GM23338 (cell line): ENCODE data around the gene ADAM17. TPM values are rescaled to one million over a fixed set of nuclear protein-coding genes. Genes with fewer than 3 reads are reported as not detected.

Experiments used
- ATAC-seq: fragments of 200-7000 bp; cut with Tn5 transposase; 3 replicates; pipeline ENCODE4 v1.9.1; 2020
- DNase-seq: peaks from one replicate; pipeline ENCODE4 v3.0.0-alpha.2; 2015; ENCODE audit warnings: low spot score
- H2AFZ ChIP-seq: fragments of 200-600 bp; sonication (generic); 2 replicates; pipeline ENCODE4 v1.8.0; 2016; ENCODE audit warnings: antibody characterized with exemption, mild to moderate bottlenecking, moderate library complexity
- H3F3A ChIP-seq: fragments of 200-600 bp; sonication (generic); replicated peaks from 2 replicates; pipeline ENCODE4 v1.8.0; 2017; ENCODE audit warnings: antibody characterized with exemption, mixed run types, low read depth
- H3K27ac ChIP-seq: fragments of 200-600 bp; sonication (generic); 2 replicates; pipeline ENCODE4 v1.6.1; 2016; ENCODE audit warnings: low read depth
- H3K27me3 ChIP-seq: fragments of 200-600 bp; sonication (generic); 2 replicates; pipeline ENCODE4 v1.8.0; 2016; ENCODE audit warnings: mild to moderate bottlenecking, mixed run types, moderate library complexity; ENCODE audit not compliant: insufficient read depth
- H3K36me3 ChIP-seq: fragments of 200-600 bp; sonication (generic); 2 replicates; pipeline ENCODE4 v1.8.0; 2016; ENCODE audit warnings: mild to moderate bottlenecking; ENCODE audit not compliant: insufficient read depth
- H3K4me1 ChIP-seq: fragments of 200-600 bp; sonication (generic); 2 replicates; pipeline ENCODE4 v1.8.0; 2016; ENCODE audit warnings: mild to moderate bottlenecking, moderate library complexity; ENCODE audit not compliant: insufficient read depth
- H3K4me2 ChIP-seq: fragments of 200-600 bp; sonication (generic); 2 replicates; pipeline ENCODE4 v1.7.1; 2017; ENCODE audit warnings: mixed run types
- H3K4me3 ChIP-seq: fragments of 200-600 bp; sonication (generic); 2 replicates; pipeline ENCODE4 v1.6.1; 2016; ENCODE audit warnings: mixed run types
- H3K79me2 ChIP-seq: fragments of 200-600 bp; sonication (generic); replicated peaks from 2 replicates; pipeline ENCODE4 v1.8.0; 2017; ENCODE audit warnings: mild to moderate bottlenecking; ENCODE audit not compliant: insufficient read depth
- H3K9me2 ChIP-seq: fragments of 200-600 bp; sonication (generic); 2 replicates; pipeline ENCODE4 v1.8.0; 2017; ENCODE audit not compliant: insufficient read depth
- H4K20me1 ChIP-seq: fragments of 200-600 bp; sonication (generic); replicated peaks from 2 replicates; pipeline ENCODE4 v1.8.0; 2017; ENCODE audit warnings: mild to moderate bottlenecking; ENCODE audit not compliant: insufficient read depth
- H3K27ac Mint-ChIP-seq: 2 replicates; pipeline ENCODE4 v1.8.0; 2020; ENCODE audit warnings: inconsistent platforms, mild to moderate bottlenecking, moderate library complexity, mixed read lengths
- H3K27me3 Mint-ChIP-seq: 3 replicates; pipeline ENCODE4 v1.8.0; 2022; ENCODE audit warnings: low read depth, mild to moderate bottlenecking, moderate library complexity, mixed read lengths, inconsistent platforms; ENCODE audit not compliant: insufficient read depth, poor library complexity
- H3K36me3 Mint-ChIP-seq: 3 replicates; pipeline ENCODE4 v1.8.0; 2021; ENCODE audit warnings: low read depth, mild to moderate bottlenecking, inconsistent platforms, moderate library complexity, mixed read lengths
- H3K4me1 Mint-ChIP-seq: 3 replicates; pipeline ENCODE4 v1.8.0; 2020; ENCODE audit warnings: mild to moderate bottlenecking, inconsistent platforms, mixed read lengths
- H3K4me3 Mint-ChIP-seq: 3 replicates; pipeline ENCODE4 v1.8.0; 2021; ENCODE audit warnings: moderate library complexity, mild to moderate bottlenecking, inconsistent platforms, mixed read lengths
- H3K9me3 Mint-ChIP-seq: 3 replicates; pipeline ENCODE4 v1.8.0; 2020; ENCODE audit warnings: moderate library complexity, mild to moderate bottlenecking, inconsistent platforms, mixed read lengths
- CREB1 ChIP-seq: fragments of 250-450 bp; sonication (Bioruptor Pico); IDR thresholded peaks from 2 replicates; pipeline ENCODE4 v1.5.0; 2020; ENCODE audit warnings: low read depth, mild to moderate bottlenecking, moderate library complexity
- CTCF ChIP-seq, 2 experiments: fragments of 200-600 bp in 1 of 2; sonication (generic) in 1 of 2; conservative IDR thresholded peaks; 2 replicates each; pipeline versions ENCODE4 v1.5.1 to v1.6.1; 2016 to 2017; ENCODE audit warnings: antibody characterized with exemption in 2 of 2, low read depth in 2 of 2, mild to moderate bottlenecking in 2 of 2, moderate library complexity in 1 of 2
- EZH2 ChIP-seq: fragments of 200-600 bp; sonication (generic); IDR thresholded peaks from one replicate; pipeline ENCODE4 v1.8.0; 2017; ENCODE audit warnings: antibody characterized with exemption, mild to moderate bottlenecking, low read depth; ENCODE audit not compliant: unreplicated experiment
- EZH2phosphoT487 ChIP-seq: fragments of 200-600 bp; sonication (generic); IDR thresholded peaks from one replicate; pipeline ENCODE4 v1.8.1; 2018; ENCODE audit warnings: antibody characterized with exemption; ENCODE audit not compliant: unreplicated experiment
- JUNB ChIP-seq: IDR thresholded peaks from one replicate; pipeline ENCODE4 v1.6.1; 2016; ENCODE audit warnings: antibody characterized with exemption; ENCODE audit not compliant: unreplicated experiment
- NANOG ChIP-seq: IDR thresholded peaks from 2 replicates; pipeline ENCODE4 v1.6.1; 2016; ENCODE audit warnings: antibody characterized with exemption, borderline replicate concordance
- POLR2AphosphoS5 ChIP-seq: IDR thresholded peaks from 2 replicates; pipeline ENCODE4 v1.6.1; 2016; ENCODE audit warnings: antibody characterized with exemption, low read depth
- REST ChIP-seq: IDR thresholded peaks from one replicate; pipeline ENCODE4 v1.6.1; 2018; ENCODE audit warnings: antibody characterized with exemption; ENCODE audit not compliant: unreplicated experiment
- ZNF114 ChIP-seq: fragments of 250-450 bp; sonication (Bioruptor Pico); IDR thresholded peaks from 2 replicates; pipeline ENCODE4 v1.5.0; 2020; ENCODE audit warnings: mild to moderate bottlenecking, moderate library complexity
- ZNF331 ChIP-seq: fragments of 250-450 bp; sonication (Bioruptor Pico); IDR thresholded peaks from 2 replicates; pipeline ENCODE4 v1.5.0; 2020; ENCODE audit warnings: low read depth, mild to moderate bottlenecking, moderate library complexity
- polyA plus RNA-seq: library from polyadenylated mRNA; unstranded; fragments of >200 nt; fragmentation: Nextera tagmentation; extraction: Ambion mirVana; gene quantifications from 2 replicates; pipeline ENCODE4 v1.2.1, GENCODE V29; 2016
- total RNA-seq: library from RNA; depleted of rRNA; stranded (reverse); fragments of >200 nt; shearing (Covaris generic); gene quantifications from 2 replicates; pipeline ENCODE4 v1.2.3, GENCODE V29; 2014
- TF ChIP-seq, protein P1 (sequence below): fragments of 250-450 bp; sonication (Bioruptor Pico); IDR thresholded peaks from 2 replicates; pipeline ENCODE4 v1.5.0; 2020; ENCODE audit warnings: mild to moderate bottlenecking, moderate library complexity

ADAM17 gene
- total and polyA plus RNA-seq, 2 experiments from 2014 or later = 8.3 to 23.5 TPM

- no peak for TF ChIP-seq REST
- TF ChIP-seq ZNF331 = no peak
- TF ChIP-seq POLR2AphosphoS5 = no peak
- TF ChIP-seq EZH2 = no peak
- no peak for TF ChIP-seq EZH2phosphoT487
- TF ChIP-seq JUNB = no peak
- TF ChIP-seq CTCF (conservative IDR thresholded peaks at IDR 0.05; ENCODE audit: low read depth in 2 of 2) = no peak
- no peak for ATAC-seq
- H3K4me1 ChIP-seq = no peaks in the 10 kb centered on the region
- H3K27me3 Mint-ChIP-seq = peaks cover 3% of the 10 kb centered on the region
- no peaks in the 10 kb centered on the region for H3F3A ChIP-seq
- H3K27ac Mint-ChIP-seq = no peak overlapping the region
- no peak overlapping the region for H3K4me3 Mint-ChIP-seq
- peaks cover 41% of the 10 kb centered on the region for H3K36me3 ChIP-seq
- no peak overlapping the region for H3K27ac ChIP-seq
- H3K79me2 ChIP-seq = no peaks in the 10 kb centered on the region
- DNase-seq = no peak
- no peak overlapping the region for H3K4me3 ChIP-seq
- H3K27me3 ChIP-seq = no peaks in the 10 kb centered on the region
- no peaks in the 10 kb centered on the region for H4K20me1 ChIP-seq
- H3K9me2 ChIP-seq = no peaks in the 10 kb centered on the region
- peaks cover 63% of the 10 kb centered on the region for H3K36me3 Mint-ChIP-seq
- peaks cover 8% of the 10 kb centered on the region; the same call in 2 of the 3 replicates for H3K4me1 Mint-ChIP-seq
- no peak overlapping the region for H3K4me2 ChIP-seq
- no peaks in the 10 kb centered on the region for H3K9me3 Mint-ChIP-seq
- H2AFZ ChIP-seq = no peak overlapping the region
These were observed 62.7 kb downstream of the ADAM17 start for GRCh38 chr2:9492927-9493326.

DNA sequence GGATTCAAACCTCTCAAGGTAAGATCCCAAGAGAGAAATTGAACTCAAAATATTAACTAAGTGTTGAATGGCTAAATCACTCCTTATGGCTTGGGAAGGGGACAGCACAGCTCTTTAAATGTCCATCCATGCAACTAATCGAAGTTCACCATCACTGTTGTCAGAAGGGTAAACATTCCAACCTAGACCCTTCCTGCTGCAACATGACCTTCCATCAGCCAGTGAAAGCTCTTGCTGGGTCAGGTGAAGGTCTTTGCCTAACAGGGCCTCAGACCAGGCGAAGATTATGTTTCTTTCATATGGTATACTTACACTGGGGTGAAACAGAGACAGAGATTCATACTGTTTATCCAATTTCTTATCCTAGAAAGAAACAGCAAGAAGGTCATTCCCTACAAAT is 64.8 kb downstream of the ADAM17 start:
- Mint-ChIP-seq H3K4me3 (no peak overlapping the region), H3K36me3 (peaks cover 66% of the 10 kb centered on the region), H3K9me3 (no peaks in the 10 kb centered on the region), H3K4me1 (no peaks in the 10 kb centered on the region), H3K27me3 (peaks cover 3% of the 10 kb centered on the region), H3K27ac (no peak overlapping the region)
- Histone ChIP-seq H3K27me3 (no peaks in the 10 kb centered on the region), H3K36me3 (peaks cover 41% of the 10 kb centered on the region), H3K4me2 (no peak overlapping the region), H4K20me1 (no peaks in the 10 kb centered on the region; the same call in 1 of the 2 replicates), H3K4me1 (no peaks in the 10 kb centered on the region), H3K27ac (no peak overlapping the region), H3K4me3 (no peak overlapping the region), H3K79me2 (no peaks in the 10 kb centered on the region), H2AFZ (no peak overlapping the region), H3F3A (no peaks in the 10 kb centered on the region), H3K9me2 (no peaks in the 10 kb centered on the region)
- DNase-seq (no peak), ATAC-seq (no peak)
- no peak for TF ChIP-seq CREB1 (CRISPR knock-in tag)
- TF ChIP-seq ZNF114 = no peak
- no peak for TF ChIP-seq ZNF331
- TF ChIP-seq EZH2phosphoT487 = no peak
- TF ChIP-seq POLR2AphosphoS5 = no peak
- TF ChIP-seq NANOG = no peak
- TF ChIP-seq, protein P1, sequence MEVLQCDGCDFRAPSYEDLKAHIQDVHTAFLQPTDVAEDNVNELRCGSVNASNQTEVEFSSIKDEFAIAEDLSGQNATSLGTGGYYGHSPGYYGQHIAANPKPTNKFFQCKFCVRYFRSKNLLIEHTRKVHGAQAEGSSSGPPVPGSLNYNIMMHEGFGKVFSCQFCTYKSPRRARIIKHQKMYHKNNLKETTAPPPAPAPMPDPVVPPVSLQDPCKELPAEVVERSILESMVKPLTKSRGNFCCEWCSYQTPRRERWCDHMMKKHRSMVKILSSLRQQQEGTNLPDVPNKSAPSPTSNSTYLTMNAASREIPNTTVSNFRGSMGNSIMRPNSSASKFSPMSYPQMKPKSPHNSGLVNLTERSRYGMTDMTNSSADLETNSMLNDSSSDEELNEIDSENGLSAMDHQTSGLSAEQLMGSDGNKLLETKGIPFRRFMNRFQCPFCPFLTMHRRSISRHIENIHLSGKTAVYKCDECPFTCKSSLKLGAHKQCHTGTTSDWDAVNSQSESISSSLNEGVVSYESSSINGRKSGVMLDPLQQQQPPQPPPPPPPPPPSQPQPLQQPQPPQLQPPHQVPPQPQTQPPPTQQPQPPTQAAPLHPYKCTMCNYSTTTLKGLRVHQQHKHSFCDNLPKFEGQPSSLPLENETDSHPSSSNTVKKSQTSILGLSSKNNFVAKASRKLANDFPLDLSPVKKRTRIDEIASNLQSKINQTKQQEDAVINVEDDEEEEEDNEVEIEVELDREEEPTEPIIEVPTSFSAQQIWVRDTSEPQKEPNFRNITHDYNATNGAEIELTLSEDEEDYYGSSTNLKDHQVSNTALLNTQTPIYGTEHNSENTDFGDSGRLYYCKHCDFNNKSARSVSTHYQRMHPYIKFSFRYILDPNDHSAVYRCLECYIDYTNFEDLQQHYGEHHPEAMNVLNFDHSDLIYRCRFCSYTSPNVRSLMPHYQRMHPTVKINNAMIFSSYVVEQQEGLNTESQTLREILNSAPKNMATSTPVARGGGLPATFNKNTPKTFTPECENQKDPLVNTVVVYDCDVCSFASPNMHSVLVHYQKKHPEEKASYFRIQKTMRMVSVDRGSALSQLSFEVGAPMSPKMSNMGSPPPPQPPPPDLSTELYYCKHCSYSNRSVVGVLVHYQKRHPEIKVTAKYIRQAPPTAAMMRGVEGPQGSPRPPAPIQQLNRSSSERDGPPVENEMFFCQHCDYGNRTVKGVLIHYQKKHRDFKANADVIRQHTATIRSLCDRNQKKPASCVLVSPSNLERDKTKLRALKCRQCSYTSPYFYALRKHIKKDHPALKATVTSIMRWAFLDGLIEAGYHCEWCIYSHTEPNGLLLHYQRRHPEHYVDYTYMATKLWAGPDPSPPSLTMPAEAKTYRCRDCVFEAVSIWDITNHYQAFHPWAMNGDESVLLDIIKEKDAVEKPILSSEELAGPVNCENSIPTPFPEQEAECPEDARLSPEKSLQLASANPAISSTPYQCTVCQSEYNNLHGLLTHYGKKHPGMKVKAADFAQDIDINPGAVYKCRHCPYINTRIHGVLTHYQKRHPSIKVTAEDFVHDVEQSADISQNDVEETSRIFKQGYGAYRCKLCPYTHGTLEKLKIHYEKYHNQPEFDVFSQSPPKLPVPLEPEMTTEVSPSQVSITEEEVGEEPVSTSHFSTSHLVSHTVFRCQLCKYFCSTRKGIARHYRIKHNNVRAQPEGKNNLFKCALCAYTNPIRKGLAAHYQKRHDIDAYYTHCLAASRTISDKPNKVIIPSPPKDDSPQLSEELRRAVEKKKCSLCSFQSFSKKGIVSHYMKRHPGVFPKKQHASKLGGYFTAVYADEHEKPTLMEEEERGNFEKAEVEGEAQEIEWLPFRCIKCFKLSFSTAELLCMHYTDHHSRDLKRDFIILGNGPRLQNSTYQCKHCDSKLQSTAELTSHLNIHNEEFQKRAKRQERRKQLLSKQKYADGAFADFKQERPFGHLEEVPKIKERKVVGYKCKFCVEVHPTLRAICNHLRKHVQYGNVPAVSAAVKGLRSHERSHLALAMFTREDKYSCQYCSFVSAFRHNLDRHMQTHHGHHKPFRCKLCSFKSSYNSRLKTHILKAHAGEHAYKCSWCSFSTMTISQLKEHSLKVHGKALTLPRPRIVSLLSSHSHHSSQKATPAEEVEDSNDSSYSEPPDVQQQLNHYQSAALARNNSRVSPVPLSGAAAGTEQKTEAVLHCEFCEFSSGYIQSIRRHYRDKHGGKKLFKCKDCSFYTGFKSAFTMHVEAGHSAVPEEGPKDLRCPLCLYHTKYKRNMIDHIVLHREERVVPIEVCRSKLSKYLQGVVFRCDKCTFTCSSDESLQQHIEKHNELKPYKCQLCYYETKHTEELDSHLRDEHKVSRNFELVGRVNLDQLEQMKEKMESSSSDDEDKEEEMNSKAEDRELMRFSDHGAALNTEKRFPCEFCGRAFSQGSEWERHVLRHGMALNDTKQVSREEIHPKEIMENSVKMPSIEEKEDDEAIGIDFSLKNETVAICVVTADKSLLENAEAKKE (CRISPR knock-in tag) = no peak
